MCF 10A (cell line): ENCODE data around the gene NR5A2. TPM values are rescaled to one million over a fixed set of nuclear protein-coding genes. Genes with fewer than 3 reads are reported as not detected.

ENCODE experiments used
- BruUV-seq: library from RNA; stranded (reverse); fragments of 400-500 nt; replicated peaks from 2 replicates; lab custom pipeline; 2021; lab: Mats Ljungman, UMichigan
- CTCF ChIA-PET: fragments of 300-600 bp; sonication (Branson Sonifier 250); formaldehyde crosslinking; extraction: SDS; loops from one replicate; lab custom pipeline; 2021; ENCODE audit warnings: antibody characterized with exemption, inconsistent platforms; lab: Yijun Ruan, JAX
- POLR2A ChIA-PET: fragments of 300-600, 350-650 bp; sonication (Branson Sonifier 250); formaldehyde crosslinking; extraction: SDS; loops from one replicate; lab custom pipeline; 2020; ENCODE audit warnings: antibody characterized with exemption, inconsistent platforms; lab: Yijun Ruan, JAX
- DNase-seq: peaks from one replicate; pipeline ENCODE4 v3.0.0-alpha.2; 2018; ENCODE audit not compliant: unreplicated experiment
- H3K27ac Mint-ChIP-seq: one replicate; pipeline ENCODE4 v1.8.0; 2022; ENCODE audit warnings: mild to moderate bottlenecking, low read depth, mixed read lengths; ENCODE audit not compliant: unreplicated experiment
- H3K27me3 Mint-ChIP-seq: one replicate; pipeline ENCODE4 v1.8.0; 2022; ENCODE audit warnings: mixed read lengths; ENCODE audit not compliant: insufficient read depth, unreplicated experiment
- H3K36me3 Mint-ChIP-seq: one replicate; pipeline ENCODE4 v1.8.0; 2022; ENCODE audit warnings: mild to moderate bottlenecking, moderate library complexity, mixed read lengths; ENCODE audit not compliant: insufficient read depth, unreplicated experiment
- H3K4me1 Mint-ChIP-seq: one replicate; pipeline ENCODE4 v1.8.0; 2022; ENCODE audit warnings: mixed read lengths; ENCODE audit not compliant: insufficient read depth, unreplicated experiment
- H3K4me3 Mint-ChIP-seq: one replicate; pipeline ENCODE4 v1.8.0; 2022; ENCODE audit warnings: mild to moderate bottlenecking, moderate library complexity, mixed read lengths; ENCODE audit not compliant: unreplicated experiment
- H3K9me3 Mint-ChIP-seq: one replicate; pipeline ENCODE4 v1.8.0; 2022; ENCODE audit warnings: mixed read lengths; ENCODE audit not compliant: unreplicated experiment
- intact Hi-C: fragments of 100-400 bp; cut with micrococcal nuclease; formaldehyde crosslinking; loops from 2 replicates; pipeline ENCODE4 v1.14.1; 2022
- total RNA-seq: library from RNA; stranded (reverse); gene quantifications from 2 replicates; pipeline ENCODE4 v1.2.3, GENCODE V29; 2022
- TF ChIP-seq, protein P1 (sequence below): fragments of 200-600 bp; IDR thresholded peaks from one replicate; pipeline ENCODE4 v1.8.0; 2022; ENCODE audit warnings: antibody characterized with exemption, mild to moderate bottlenecking; ENCODE audit not compliant: unreplicated experiment

NR5A2 gene
- total RNA-seq, 1 experiment from 2014 or later = 0.09 TPM

- DNase-seq = no peak
- Mint-ChIP-seq H3K27ac (no peak overlapping the region), H3K4me1 (peaks cover 6% of the 10 kb centered on the region), H3K27me3 (no peaks in the 10 kb centered on the region), H3K4me3 (no peak overlapping the region), H3K36me3 (no peaks in the 10 kb centered on the region), H3K9me3 (no peaks in the 10 kb centered on the region)
- no TSS peak for BruUV-seq
- intact Hi-C loops = no loop called here
- CTCF ChIA-PET = interaction anchor here (1.0 to 1.1 kb wide), 2 partner anchors 8 to 22 kb away, joined by 3 to 4 read pairs; no protein-coding TSS in a partner anchor
- POLR2A ChIA-PET = interaction anchor here (0.7 kb wide), 2 partner anchors 15 to 294 kb away, joined by 3 to 4 read pairs; no protein-coding TSS in a partner anchor
- TF ChIP-seq, protein P1, sequence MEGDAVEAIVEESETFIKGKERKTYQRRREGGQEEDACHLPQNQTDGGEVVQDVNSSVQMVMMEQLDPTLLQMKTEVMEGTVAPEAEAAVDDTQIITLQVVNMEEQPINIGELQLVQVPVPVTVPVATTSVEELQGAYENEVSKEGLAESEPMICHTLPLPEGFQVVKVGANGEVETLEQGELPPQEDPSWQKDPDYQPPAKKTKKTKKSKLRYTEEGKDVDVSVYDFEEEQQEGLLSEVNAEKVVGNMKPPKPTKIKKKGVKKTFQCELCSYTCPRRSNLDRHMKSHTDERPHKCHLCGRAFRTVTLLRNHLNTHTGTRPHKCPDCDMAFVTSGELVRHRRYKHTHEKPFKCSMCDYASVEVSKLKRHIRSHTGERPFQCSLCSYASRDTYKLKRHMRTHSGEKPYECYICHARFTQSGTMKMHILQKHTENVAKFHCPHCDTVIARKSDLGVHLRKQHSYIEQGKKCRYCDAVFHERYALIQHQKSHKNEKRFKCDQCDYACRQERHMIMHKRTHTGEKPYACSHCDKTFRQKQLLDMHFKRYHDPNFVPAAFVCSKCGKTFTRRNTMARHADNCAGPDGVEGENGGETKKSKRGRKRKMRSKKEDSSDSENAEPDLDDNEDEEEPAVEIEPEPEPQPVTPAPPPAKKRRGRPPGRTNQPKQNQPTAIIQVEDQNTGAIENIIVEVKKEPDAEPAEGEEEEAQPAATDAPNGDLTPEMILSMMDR = no peak
These were observed 134.7 kb downstream of the NR5A2 start for GRCh38 chr1:200162258-200162657.

DNA sequence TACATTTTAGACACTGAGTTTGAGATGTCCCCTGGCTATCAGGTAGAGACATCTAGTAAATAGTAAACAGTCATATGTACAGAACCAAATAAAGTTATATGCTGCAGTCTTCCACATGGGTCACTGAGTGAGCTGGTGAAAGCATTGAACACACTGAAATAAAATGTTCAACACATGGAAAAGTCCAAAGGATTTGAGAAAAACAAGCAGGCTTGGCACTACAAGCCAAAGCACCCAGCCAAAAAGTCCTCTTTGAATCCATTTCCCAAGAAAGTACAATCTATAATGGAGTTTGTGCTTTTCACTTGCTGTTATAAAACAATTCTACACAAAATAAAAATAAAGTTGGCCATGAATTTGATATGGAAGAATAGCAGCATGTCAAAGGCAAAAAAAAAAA lies 135.4 kb downstream of the NR5A2 start:
- no peak for DNase-seq
- Mint-ChIP-seq H3K27me3 (no peaks in the 10 kb centered on the region), H3K4me1 (peaks cover under 1% of the 10 kb centered on the region), H3K27ac (no peak overlapping the region), H3K36me3 (no peaks in the 10 kb centered on the region), H3K4me3 (no peak overlapping the region), H3K9me3 (no peaks in the 10 kb centered on the region)
- BruUV-seq = no TSS peak
- ChIA-PET CTCF (interaction anchor here (0.6 to 1.1 kb wide), 5 partner anchors 9 to 159 kb away, joined by 3 to 4 read pairs (median 3); no protein-coding TSS in a partner anchor), POLR2A (no interaction called here)
- intact Hi-C loops = no loop called here
- TF ChIP-seq, protein P1 = no peak

- no peaks in the 10 kb centered on the region for H3K36me3 Mint-ChIP-seq
- TF ChIP-seq, protein P1 = no peak
- CTCF ChIA-PET = interaction anchor here (1.6 kb wide), 1 partner anchor 144 kb away, joined by 7 read pairs; no protein-coding TSS in a partner anchor
- H3K9me3 Mint-ChIP-seq = no peaks in the 10 kb centered on the region
- intact Hi-C loops = no loop called here
- no peak overlapping the region for H3K27ac Mint-ChIP-seq
- BruUV-seq = no TSS peak
- H3K4me3 Mint-ChIP-seq = no peak overlapping the region
- no peak for DNase-seq
- H3K4me1 Mint-ChIP-seq = no peaks in the 10 kb centered on the region
- POLR2A ChIA-PET = no interaction called here
- no peaks in the 10 kb centered on the region for H3K27me3 Mint-ChIP-seq
These were observed 136.4 kb downstream of the NR5A2 start for GRCh38 chr1:200163911-200164310.

- ChIA-PET CTCF (interaction anchor here (1.6 kb wide), 1 partner anchor 142 kb away, joined by 7 read pairs; no protein-coding TSS in a partner anchor), POLR2A (interaction anchor here (0.6 kb wide), 1 partner anchor 349 kb away, joined by 3 read pairs; no protein-coding TSS in a partner anchor)
- no TSS peak for BruUV-seq
- DNase-seq = no peak
- Mint-ChIP-seq H3K4me1 (no peaks in the 10 kb centered on the region), H3K4me3 (no peak overlapping the region), H3K9me3 (no peaks in the 10 kb centered on the region), H3K36me3 (no peaks in the 10 kb centered on the region), H3K27ac (no peak overlapping the region), H3K27me3 (no peaks in the 10 kb centered on the region)
- intact Hi-C loops = no loop called here
- TF ChIP-seq, protein P1 = no peak
These were observed 138.1 kb downstream of the NR5A2 start for GRCh38 chr1:200165493-200166220.
